IMR-90 (cell line): Measurements from ENCODE around the gene CHRNG. TPM values are rescaled to one million over a fixed set of nuclear protein-coding genes. Genes with fewer than 3 reads are reported as not detected.

Source experiments
- ATAC-seq: fragments of 200-7000 bp; cut with Tn5 transposase; 2 replicates; pipeline ENCODE4 v1.9.1; 2020; ENCODE audit warnings: low read depth, mild to moderate bottlenecking, moderate library complexity
- BruUV-seq: library from RNA; stranded (reverse); fragments of 400-500 nt; replicated peaks from 2 replicates; lab custom pipeline; 2021; lab: Mats Ljungman, UMichigan
- CTCF ChIA-PET: fragments of 300-600 bp; formaldehyde crosslinking; extraction: SDS; loops from one replicate; lab custom pipeline; 2021; ENCODE audit warnings: antibody characterized with exemption; lab: Yijun Ruan, JAX
- POLR2A ChIA-PET: fragments of 300-600 bp; sonication (Branson Sonifier 250); formaldehyde crosslinking; loops from one replicate; lab custom pipeline; 2022; ENCODE audit warnings: antibody characterized with exemption; ENCODE audit not compliant: unreplicated experiment; lab: Charles Lee
- DNase-seq: peaks from one replicate; pipeline ENCODE4 v3.0.0; 2013
- H2AFZ ChIP-seq: replicated peaks from 2 replicates; pipeline ENCODE3; 2013; ENCODE audit warnings: low read length, mild to moderate bottlenecking; ENCODE audit not compliant: poor library complexity
- H2AK5ac ChIP-seq: 2 replicates; pipeline ENCODE4 v1.6.1; 2013; ENCODE audit warnings: low read depth, low read length, inconsistent platforms
- H2AK9ac ChIP-seq: replicated peaks from 2 replicates; pipeline ENCODE3; 2013; ENCODE audit warnings: mild to moderate bottlenecking, low read depth, low read length, moderate library complexity; ENCODE audit not compliant: poor library complexity
- H2BK120ac ChIP-seq: 2 replicates; pipeline ENCODE4 v1.6.1; 2013; ENCODE audit warnings: low read depth, low read length, inconsistent platforms
- H2BK15ac ChIP-seq: 3 replicates; pipeline ENCODE4 v1.6.1; 2013; ENCODE audit warnings: low read depth, low read length, inconsistent platforms
- H2BK20ac ChIP-seq: 2 replicates; pipeline ENCODE4 v1.6.1; 2013; ENCODE audit warnings: low read depth, mild to moderate bottlenecking, inconsistent platforms, low read length, moderate library complexity
- H2BK5ac ChIP-seq: 2 replicates; pipeline ENCODE4 v1.6.1; 2013; ENCODE audit warnings: mild to moderate bottlenecking, low read depth, low read length, inconsistent platforms; ENCODE audit not compliant: poor library complexity, severe bottlenecking
- H3K14ac ChIP-seq: replicated peaks from 2 replicates; pipeline ENCODE4 v1.6.1; 2013; ENCODE audit warnings: low read depth, low read length, inconsistent platforms
- H3K18ac ChIP-seq: 2 replicates; pipeline ENCODE4 v1.6.1; 2013; ENCODE audit warnings: low read depth, low read length, control low read depth
- H3K23ac ChIP-seq: 2 replicates; pipeline ENCODE4 v1.6.1; 2013; ENCODE audit warnings: low read depth, low read length, inconsistent platforms
- H3K27ac ChIP-seq: 2 replicates; pipeline ENCODE4 v1.5.1; 2013; ENCODE audit warnings: mild to moderate bottlenecking, control low read depth, low read length; ENCODE audit not compliant: insufficient read depth
- H3K27me3 ChIP-seq: 2 replicates; pipeline ENCODE4 v1.6.1; 2013; ENCODE audit warnings: low read length; ENCODE audit not compliant: control insufficient read depth, insufficient read depth
- H3K36me3 ChIP-seq: 2 replicates; pipeline ENCODE4 v1.6.1; 2013; ENCODE audit warnings: low read length, mixed read lengths; ENCODE audit not compliant: control insufficient read depth, insufficient read depth
- H3K4ac ChIP-seq: 2 replicates; pipeline ENCODE4 v1.6.1; 2013; ENCODE audit warnings: low read depth, low read length, inconsistent platforms
- H3K4me1 ChIP-seq: 2 replicates; pipeline ENCODE4 v1.6.1; 2013; ENCODE audit warnings: low read length, mixed read lengths; ENCODE audit not compliant: control insufficient read depth, insufficient read depth
- H3K4me2 ChIP-seq: 2 replicates; pipeline ENCODE4 v1.6.1; 2013; ENCODE audit warnings: low read depth, mild to moderate bottlenecking, control low read depth, low read length, moderate library complexity
- H3K4me3 ChIP-seq: 2 replicates; pipeline ENCODE4 v1.5.1; 2013; ENCODE audit warnings: low read depth, mild to moderate bottlenecking, control low read depth, low read length, moderate library complexity; ENCODE audit not compliant: insufficient read depth
- H3K56ac ChIP-seq: 2 replicates; pipeline ENCODE4 v1.6.1; 2013; ENCODE audit warnings: low read length, inconsistent platforms; ENCODE audit not compliant: insufficient read depth; ENCODE audit errors: extremely low read depth
- H3K79me1 ChIP-seq, 2 experiments: 2 replicates each; pipeline ENCODE4 v1.6.1; 2013; ENCODE audit warnings: low read length in 2 of 2, inconsistent platforms in 1 of 2, low read depth in 1 of 2
- H3K9ac ChIP-seq: 2 replicates; pipeline ENCODE4 v1.6.1; 2013; ENCODE audit warnings: low read depth, low read length, control low read depth
- H3K9me1 ChIP-seq: 2 replicates; pipeline ENCODE4 v1.6.1; 2013; ENCODE audit warnings: low read length, inconsistent platforms; ENCODE audit not compliant: insufficient read depth
- H3K9me3 ChIP-seq: 2 replicates; pipeline ENCODE4 v1.6.1; 2013; ENCODE audit warnings: low read length; ENCODE audit not compliant: control insufficient read depth, insufficient read depth
- H4K20me1 ChIP-seq: 2 replicates; pipeline ENCODE4 v1.6.1; 2013; ENCODE audit warnings: low read length, inconsistent platforms; ENCODE audit not compliant: insufficient read depth
- H4K5ac ChIP-seq: 2 replicates; pipeline ENCODE4 v1.6.1; 2013; ENCODE audit warnings: mild to moderate bottlenecking, low read depth, low read length, control low read depth
- H4K8ac ChIP-seq, 2 experiments: 2 replicates each; pipeline ENCODE4 v1.6.1; 2013; ENCODE audit warnings: low read depth in 2 of 2, low read length in 2 of 2, control low read depth in 1 of 2, inconsistent platforms in 1 of 2
- H4K91ac ChIP-seq: 2 replicates; pipeline ENCODE4 v1.6.1; 2013; ENCODE audit warnings: low read depth, low read length, inconsistent platforms; ENCODE audit not compliant: insufficient read depth
- CEBPB ChIP-seq: IDR thresholded peaks from 2 replicates; pipeline ENCODE4 v1.6.1; 2012; ENCODE audit warnings: low read depth, low read length, improper control_type of control experiment
- RCOR1 ChIP-seq: IDR thresholded peaks from 2 replicates; pipeline ENCODE4 v1.6.1; 2012; ENCODE audit warnings: mild to moderate bottlenecking, low read length, improper control_type of control experiment; ENCODE audit not compliant: insufficient replicate concordance
- WGBS, 2 experiments: methylation state at CpG; one replicate each; pipeline versions ENCODE4 v1.1.5 to v1.1.7; 2013; ENCODE audit warnings: missing lambda C conversion rate in 2 of 2; ENCODE audit not compliant: insufficient read length in 1 of 2; ENCODE audit errors: extremely low coverage in 2 of 2; 5-methylcytosine and 5-hydroxymethylcytosine counted together
- dilution Hi-C: fragments of 300-500 bp; cut with HindIII; formaldehyde crosslinking; loops from one replicate; pipeline ENCODE4 v1.14.3; 2018; ENCODE audit warnings: low sequenced_read_pairs; ENCODE audit not compliant: unreplicated experiment
- in situ Hi-C: fragments of 300-500 bp; cut with MboI; formaldehyde crosslinking; loops from 3 replicates; pipeline ENCODE4 v1.14.3; 2019; ENCODE audit warnings: low sequenced_read_pairs, inconsistent platforms, mixed read lengths
- intact Hi-C: fragments of 100-400 bp; cut with micrococcal nuclease; formaldehyde crosslinking; loops from 2 replicates; pipeline ENCODE4 v1.10.0; 2022
- polyA plus RNA-seq, 3 experiments: library from polyadenylated mRNA; depleted of rRNA; stranded (reverse); fragments of >200 nt; gene quantifications; 2 replicates each; pipeline ENCODE4 v1.2.3, GENCODE V29; 2012; ENCODE audit warnings: low replicate concordance in 1 of 3
- total RNA-seq: library from RNA; depleted of rRNA; stranded (reverse); fragments of >200 nt; gene quantifications from 2 replicates; pipeline ENCODE4 v1.2.3, GENCODE V29; 2012
- TF ChIP-seq, protein P1 (sequence below): fragments of 150-350 bp; IDR thresholded peaks from 2 replicates; pipeline ENCODE4 v1.6.1; 2017; ENCODE audit warnings: mild to moderate bottlenecking, antibody characterized with exemption, low read length, low read depth

The CHRNG gene
- total and polyA plus RNA-seq, 2 of the 4 experiments (the other 2 are of a cell fraction) = not detected

DNA sequence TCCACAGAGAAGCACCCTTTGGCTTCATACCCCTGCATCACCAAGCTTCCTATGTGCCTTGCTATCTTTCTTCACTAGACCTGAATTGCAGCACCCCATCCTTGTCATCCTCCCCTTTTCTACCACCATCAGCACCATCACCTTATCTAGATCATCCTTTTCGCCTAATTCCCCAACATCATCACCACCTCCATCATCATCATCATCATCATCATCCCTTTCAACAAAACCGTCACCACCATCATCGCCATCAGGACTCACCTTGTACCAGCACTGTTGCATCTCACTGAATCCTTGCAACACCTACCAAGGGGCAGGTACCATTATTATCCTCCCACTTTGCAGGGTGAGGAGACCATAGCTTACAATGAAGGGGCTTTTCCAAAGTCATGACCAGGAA is 41.0 kb upstream of the CHRNG start:
- Histone ChIP-seq H3K27me3 (peaks cover 65% of the 10 kb centered on the region), H3K4me1 (no peaks in the 10 kb centered on the region), H3K9ac (no peak overlapping the region), H2BK20ac (no peak overlapping the region), H2AFZ (no peak overlapping the region), H3K79me1 (no peaks in the 10 kb centered on the region), H2BK15ac (no peak overlapping the region), H3K18ac (no peak overlapping the region), H2AK9ac (peak overlapping the region; percentile 28), H4K20me1 (no peaks in the 10 kb centered on the region; the same call in 1 of the 2 replicates), H3K27ac (no peak overlapping the region), H3K9me1 (no peaks in the 10 kb centered on the region), H3K36me3 (no peaks in the 10 kb centered on the region), H2BK5ac (no peak overlapping the region), H3K56ac (no peak overlapping the region), H4K8ac (no peak overlapping the region), H2BK120ac (no peak overlapping the region), H3K4me3 (no peak overlapping the region), H3K14ac (no peak overlapping the region), H4K5ac (no peak overlapping the region), H2AK5ac (no peak overlapping the region), H3K4me2 (no peak overlapping the region), H4K91ac (no peak overlapping the region), H3K23ac (no peak overlapping the region), H3K9me3 (no peaks in the 10 kb centered on the region), H3K4ac (no peak overlapping the region)
- no TSS peak for BruUV-seq
- 86% methylated on average over 1 of the region's 3 CpGs; no CpG with 5 or more reads in 1 of the 2 experiments for WGBS, 2 experiments
- ChIA-PET POLR2A (no interaction called here), CTCF (no interaction called here)
- dilution Hi-C loops = no loop called here
- ATAC-seq = no peak
- no peak for DNase-seq
- TF ChIP-seq, protein P1, sequence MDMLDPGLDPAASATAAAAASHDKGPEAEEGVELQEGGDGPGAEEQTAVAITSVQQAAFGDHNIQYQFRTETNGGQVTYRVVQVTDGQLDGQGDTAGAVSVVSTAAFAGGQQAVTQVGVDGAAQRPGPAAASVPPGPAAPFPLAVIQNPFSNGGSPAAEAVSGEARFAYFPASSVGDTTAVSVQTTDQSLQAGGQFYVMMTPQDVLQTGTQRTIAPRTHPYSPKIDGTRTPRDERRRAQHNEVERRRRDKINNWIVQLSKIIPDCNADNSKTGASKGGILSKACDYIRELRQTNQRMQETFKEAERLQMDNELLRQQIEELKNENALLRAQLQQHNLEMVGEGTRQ = no peak
- TF ChIP-seq RCOR1 (no peak), CEBPB (no peak)
- intact Hi-C loops = no loop called here
- in situ Hi-C loops = no loop called here
